ENCODE data around the gene RPTOR.
A peak's percentile ranks its signal among the peaks of the same experiment; 100 is the strongest.
"Not testable (repeated sequence)": the region's sequence is repeated elsewhere in the genome, so short reads cannot be mapped to it uniquely, and the experiment has no call there.

RPTOR gene

DNA sequence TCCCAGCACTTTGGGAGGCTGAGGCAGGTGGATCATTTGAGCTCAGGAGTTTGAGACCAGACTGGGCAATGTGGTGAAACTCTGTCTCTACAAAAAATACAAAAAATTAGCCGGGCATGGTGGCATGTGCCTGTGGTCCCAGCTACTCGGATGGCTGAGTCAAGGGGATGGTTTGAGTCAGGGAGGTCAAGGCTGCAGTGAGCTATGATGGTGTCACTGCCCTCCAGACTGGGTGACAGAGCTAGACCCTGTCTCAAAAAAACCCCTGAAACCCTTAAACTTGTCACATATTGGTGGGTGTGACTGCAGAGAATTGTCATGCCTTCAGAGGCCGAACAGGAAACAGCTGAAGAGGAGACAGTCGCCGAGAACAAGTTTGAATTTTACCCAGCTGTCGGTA lies 13.4 kb downstream of the RPTOR start:
- DNase-seq: no peak

GRCh38 chr17:80559825-80560251 lies 15.2 kb downstream of the RPTOR start:
- peak; percentile 27 for DNase-seq

- DNase-seq: no peak
Observed at GRCh38 chr17:80561541-80562114, 17.0 kb downstream of the RPTOR start.

- no peak for DNase-seq
Observed at GRCh38 chr17:80564545-80564944, 19.9 kb downstream of the RPTOR start.

DNA sequence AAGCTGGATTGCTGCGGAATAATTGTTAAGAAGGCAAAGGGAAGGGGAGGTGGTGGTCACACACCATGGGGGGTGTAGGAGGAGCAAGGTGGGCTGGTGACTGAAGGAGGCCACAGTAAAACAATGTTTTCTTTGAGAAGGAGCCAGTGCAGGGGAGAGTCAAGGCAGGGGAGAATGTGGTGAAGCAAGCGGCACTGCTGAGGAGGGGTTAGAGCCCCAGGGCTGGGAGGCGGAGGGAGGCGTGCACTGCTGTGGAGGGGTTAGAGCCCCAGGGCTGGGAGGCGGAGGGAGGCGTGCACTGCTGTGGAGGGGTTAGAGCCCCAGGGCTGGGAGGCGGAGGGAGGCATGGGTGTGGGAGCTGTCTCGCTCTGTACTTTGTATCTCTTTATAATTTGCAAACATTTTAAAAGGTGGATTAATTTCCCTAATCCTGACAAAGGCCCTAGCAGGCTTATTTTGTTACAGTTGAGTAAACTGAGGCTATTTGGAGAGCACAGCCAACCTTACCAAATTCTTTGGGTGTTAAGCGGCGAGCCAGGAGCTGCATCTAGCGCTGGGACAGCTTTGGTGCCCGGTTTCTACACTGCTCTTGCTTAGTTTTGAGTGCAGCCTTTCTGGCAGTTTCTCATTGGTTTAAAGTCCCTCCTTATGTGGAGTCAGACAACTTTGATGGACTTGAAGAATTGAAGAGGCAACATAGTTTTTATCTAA lies 20.9 kb downstream of the RPTOR start:
- no peak for DNase-seq

- no peak for DNase-seq
Observed at GRCh38 chr17:80566054-80566400, 21.4 kb downstream of the RPTOR start.

GRCh38 chr17:80568246-80568645 lies 23.6 kb downstream of the RPTOR start:
- no peak for DNase-seq

- no peak for DNase-seq
Observed at GRCh38 chr17:80569924-80570323, 25.3 kb downstream of the RPTOR start.

DNA sequence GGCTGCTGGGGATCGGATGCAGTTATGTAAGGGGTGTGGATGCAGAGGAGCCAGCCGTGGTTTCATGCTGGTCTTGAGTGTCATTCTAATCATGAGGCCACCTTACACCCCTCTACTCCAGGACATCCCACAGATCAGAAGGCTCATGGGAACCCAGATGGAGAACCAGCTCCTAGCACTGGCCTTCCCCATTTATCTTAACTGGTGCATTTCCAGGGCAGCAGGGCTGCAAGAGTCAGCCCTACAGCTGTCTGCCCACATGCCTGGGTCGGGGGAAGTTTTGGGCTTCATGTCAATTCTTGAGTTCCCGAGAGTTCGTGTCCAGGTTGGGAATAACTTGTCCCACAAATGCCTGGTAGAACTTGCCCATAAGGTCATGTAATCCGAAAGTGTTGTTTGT lies 29.1 kb downstream of the RPTOR start:
- no peak for DNase-seq

- DNase-seq: no peak
Observed at GRCh38 chr17:80574496-80574895, 29.9 kb downstream of the RPTOR start.

GRCh38 chr17:80575057-80575875 lies 30.6 kb downstream of the RPTOR start:
- peak; percentile 83 for DNase-seq

DNA sequence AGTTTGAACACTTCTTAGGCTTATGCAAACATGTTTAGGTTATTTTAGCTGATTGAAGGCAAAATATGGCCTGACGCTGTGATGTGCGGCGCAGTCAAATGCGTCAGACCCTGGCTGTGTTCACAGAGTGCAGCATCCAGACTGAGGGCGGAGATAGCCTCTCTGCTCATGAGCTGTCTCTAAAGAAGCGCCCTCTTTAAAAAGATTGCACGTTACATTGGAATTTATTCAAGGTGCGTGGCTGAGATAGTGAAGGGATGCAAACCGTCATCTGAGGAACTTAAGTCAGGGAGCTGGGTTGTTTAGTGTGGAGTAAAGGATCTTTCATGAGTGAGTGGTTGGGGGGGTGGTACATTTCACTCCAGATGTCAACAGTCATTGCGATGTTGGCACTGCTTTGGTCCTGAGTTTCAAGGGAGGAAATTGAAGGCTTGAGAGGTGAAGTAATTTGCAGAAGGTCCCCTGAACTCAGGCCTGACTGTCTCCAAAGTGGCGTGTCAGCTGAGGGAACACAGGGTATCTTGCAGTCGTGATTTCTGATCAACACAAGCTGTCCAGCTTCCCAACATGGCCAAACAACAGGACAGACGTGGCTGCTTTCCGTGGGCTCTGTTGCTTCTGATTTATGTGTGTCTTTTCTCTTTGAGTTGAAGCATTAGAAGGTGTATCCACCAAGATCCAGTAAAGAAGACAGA lies 33.4 kb downstream of the RPTOR start:
- no peak for DNase-seq

DNA sequence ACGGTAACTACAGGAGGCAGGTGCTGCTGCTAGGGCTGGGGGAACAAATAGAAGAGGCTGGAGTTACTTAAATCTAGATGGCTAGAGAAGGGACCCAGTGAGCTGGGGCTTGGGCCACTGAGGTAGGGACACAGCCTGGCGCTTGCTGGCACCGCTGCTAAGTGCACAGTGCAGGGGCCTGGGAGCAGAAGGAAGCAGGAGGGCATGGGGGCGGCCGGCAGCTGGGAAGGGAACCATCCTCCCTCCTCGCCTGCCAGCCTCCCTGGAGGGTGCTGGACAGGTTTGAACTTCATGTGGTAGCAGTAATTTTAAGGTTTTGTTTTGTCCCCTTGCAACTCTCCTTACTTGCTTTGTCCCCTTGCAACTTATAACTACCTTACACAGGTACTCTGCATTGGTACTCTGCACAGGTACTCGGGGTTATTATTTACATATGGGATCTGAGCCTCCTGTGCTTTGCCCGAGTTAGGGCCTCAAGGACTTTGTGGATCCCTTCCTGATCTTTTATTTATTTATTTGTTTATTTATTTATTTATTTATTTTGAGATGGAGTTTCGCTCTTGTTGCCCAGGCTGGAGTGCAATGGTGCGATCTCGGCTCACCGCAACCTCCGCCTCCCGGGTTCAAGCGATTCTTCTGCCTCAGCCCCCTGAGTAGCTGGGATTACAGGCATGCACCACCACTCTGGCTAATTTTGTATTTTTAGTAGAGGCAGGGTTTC lies 34.2 kb downstream of the RPTOR start:
- DNase-seq: not testable (repeated sequence)

DNA sequence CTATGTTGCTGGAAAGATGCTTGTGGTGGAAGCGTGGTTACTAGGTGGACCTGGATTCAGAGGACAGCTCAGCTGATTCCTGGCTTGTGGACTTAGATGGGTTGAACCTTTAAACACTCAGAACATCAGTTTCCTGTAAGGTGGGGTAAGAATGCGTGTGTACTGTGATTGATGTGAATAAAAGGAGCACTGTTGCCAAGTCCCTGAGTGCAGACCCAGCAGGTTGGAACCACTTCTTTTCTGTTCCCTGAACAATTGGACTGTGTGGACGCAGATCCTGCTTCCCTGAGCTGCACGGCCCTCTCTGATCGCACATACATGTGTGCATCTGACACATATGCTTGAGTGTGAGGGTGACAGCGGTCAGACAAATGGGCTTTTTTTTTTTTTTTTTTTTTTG lies 37.5 kb downstream of the RPTOR start:
- DNase-seq: no peak

- no peak for DNase-seq
Observed at GRCh38 chr17:80584176-80584905, 39.7 kb downstream of the RPTOR start.

GRCh38 chr17:80585890-80586845 lies 41.5 kb downstream of the RPTOR start:
- DNase-seq: peak; percentile 24

GRCh38 chr17:80586846-80587228 lies 42.2 kb downstream of the RPTOR start:
- no peak for DNase-seq

- no peak for DNase-seq
Observed at GRCh38 chr17:80588702-80589383, 44.2 kb downstream of the RPTOR start.

DNA sequence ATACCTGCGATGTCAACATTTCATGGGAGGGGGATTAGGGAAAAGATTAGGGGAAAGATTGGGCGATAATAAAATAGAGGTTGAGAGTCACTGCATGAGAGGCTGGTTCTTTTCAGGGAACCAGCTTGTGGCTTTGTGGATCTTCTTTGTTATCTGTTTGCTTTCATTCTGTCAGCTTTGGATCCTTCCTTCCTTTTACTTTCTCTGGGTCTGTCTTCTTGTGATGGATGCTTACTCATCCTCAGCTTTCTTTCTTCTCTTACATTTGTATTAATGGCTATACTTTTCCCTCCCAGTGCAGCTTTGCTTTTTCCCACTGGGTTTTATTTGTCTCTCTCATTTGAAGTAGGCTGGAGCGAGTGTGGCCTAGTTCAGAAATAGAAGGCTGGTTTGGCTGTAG lies 47.1 kb downstream of the RPTOR start:
- DNase-seq: no peak

- no peak for DNase-seq
Observed at GRCh38 chr17:80592243-80592642, 47.6 kb downstream of the RPTOR start.
